Trophoblast cell (in vitro differentiated cells and primary cell): ENCODE data around the gene RIPOR2.

Source experiments
- DNase-seq, 2 donors: peaks; one replicate each; pipeline ENCODE4 v3.0.0-alpha.2; 2016
- H2AFZ ChIP-seq: 2 replicates; pipeline ENCODE4 v1.6.1; 2013; ENCODE audit warnings: low read length, moderate library complexity, mild to moderate bottlenecking; ENCODE audit not compliant: insufficient read depth, poor library complexity
- H2AK5ac ChIP-seq: 2 replicates; pipeline ENCODE4 v1.6.1; 2013; ENCODE audit warnings: mild to moderate bottlenecking, low read length
- H2BK120ac ChIP-seq: 2 replicates; pipeline ENCODE4 v1.6.1; 2013; ENCODE audit warnings: low read length, mild to moderate bottlenecking, moderate library complexity; ENCODE audit not compliant: insufficient read depth, poor library complexity
- H2BK12ac ChIP-seq: 2 replicates; pipeline ENCODE4 v1.6.1; 2013; ENCODE audit warnings: mild to moderate bottlenecking, low read length, moderate library complexity
- H2BK5ac ChIP-seq: 2 replicates; pipeline ENCODE4 v1.6.1; 2013; ENCODE audit warnings: low read length, low read depth, moderate library complexity, mild to moderate bottlenecking; ENCODE audit not compliant: poor library complexity
- H3K14ac ChIP-seq: 2 replicates; pipeline ENCODE4 v1.6.1; 2013; ENCODE audit warnings: mild to moderate bottlenecking, low read length
- H3K18ac ChIP-seq: 2 replicates; pipeline ENCODE4 v1.6.1; 2013; ENCODE audit warnings: mild to moderate bottlenecking, low read length
- H3K23ac ChIP-seq: 2 replicates; pipeline ENCODE4 v1.6.1; 2013; ENCODE audit warnings: low read length
- H3K27ac ChIP-seq: 2 replicates; pipeline ENCODE4 v1.5.1; 2013; ENCODE audit warnings: low read depth, mild to moderate bottlenecking, inconsistent platforms, low read length, moderate library complexity
- H3K27me3 ChIP-seq: 2 replicates; pipeline ENCODE4 v1.6.1; 2013; ENCODE audit warnings: inconsistent platforms, mild to moderate bottlenecking, low read length, moderate library complexity; ENCODE audit not compliant: insufficient read depth
- H3K36me3 ChIP-seq, 2 experiments: 1 replicate in 1 of 2; 2 replicates in 1 of 2; pipeline ENCODE4 v1.6.1; 2013; ENCODE audit warnings: low read length in 2 of 2, mild to moderate bottlenecking in 2 of 2, moderate library complexity in 1 of 2; ENCODE audit not compliant: insufficient read depth in 2 of 2, control insufficient read depth in 1 of 2
- H3K4ac ChIP-seq: 2 replicates; pipeline ENCODE4 v1.6.1; 2013; ENCODE audit warnings: low read depth, mild to moderate bottlenecking, low read length, moderate library complexity
- H3K4me1 ChIP-seq, 2 experiments: 1 replicate in 1 of 2; 2 replicates in 1 of 2; pipeline ENCODE4 v1.6.1; 2013; ENCODE audit warnings: low read length in 2 of 2, mild to moderate bottlenecking in 2 of 2, moderate library complexity in 1 of 2; ENCODE audit not compliant: insufficient read depth in 2 of 2, control insufficient read depth in 1 of 2
- H3K4me2 ChIP-seq: 2 replicates; pipeline ENCODE4 v1.6.1; 2013; ENCODE audit warnings: inconsistent platforms, mild to moderate bottlenecking, low read length, moderate library complexity
- H3K4me3 ChIP-seq: 2 replicates; pipeline ENCODE4 v1.5.1; 2013; ENCODE audit warnings: mild to moderate bottlenecking, low read depth, low read length, inconsistent platforms
- H3K79me1 ChIP-seq: one replicate; pipeline ENCODE4 v1.6.1; 2013; ENCODE audit warnings: low read length
- H3K79me2 ChIP-seq: 2 replicates; pipeline ENCODE4 v1.6.1; 2013; ENCODE audit warnings: low read length, mild to moderate bottlenecking; ENCODE audit not compliant: control insufficient read depth, insufficient read depth, poor library complexity
- H3K9ac ChIP-seq: 2 replicates; pipeline ENCODE4 v1.6.1; 2013; ENCODE audit warnings: mild to moderate bottlenecking, low read length
- H3K9me3 ChIP-seq: 2 replicates; pipeline ENCODE4 v1.6.1; 2013; ENCODE audit warnings: low read depth, mild to moderate bottlenecking, control low read depth, inconsistent platforms, low read length; ENCODE audit not compliant: insufficient read depth
- H4K12ac ChIP-seq: 2 replicates; pipeline ENCODE4 v1.6.1; 2013; ENCODE audit warnings: low read depth, mild to moderate bottlenecking, low read length, moderate library complexity
- H4K8ac ChIP-seq: 2 replicates; pipeline ENCODE4 v1.6.1; 2013; ENCODE audit warnings: low read depth, mild to moderate bottlenecking, low read length, moderate library complexity
- H4K91ac ChIP-seq: one replicate; pipeline ENCODE4 v1.6.1; 2013; ENCODE audit warnings: low read depth, mild to moderate bottlenecking, low read length, moderate library complexity
- WGBS: extraction: QIAGEN DNeasy Blood & Tissue Kit; methylation state at CpG from one replicate; pipeline ENCODE4 v1.1.7; 2013; ENCODE audit warnings: missing lambda C conversion rate; ENCODE audit not compliant: insufficient read length, insufficient coverage; ENCODE audit errors: extremely low coverage; 5-methylcytosine and 5-hydroxymethylcytosine counted together

RIPOR2 gene

DNA sequence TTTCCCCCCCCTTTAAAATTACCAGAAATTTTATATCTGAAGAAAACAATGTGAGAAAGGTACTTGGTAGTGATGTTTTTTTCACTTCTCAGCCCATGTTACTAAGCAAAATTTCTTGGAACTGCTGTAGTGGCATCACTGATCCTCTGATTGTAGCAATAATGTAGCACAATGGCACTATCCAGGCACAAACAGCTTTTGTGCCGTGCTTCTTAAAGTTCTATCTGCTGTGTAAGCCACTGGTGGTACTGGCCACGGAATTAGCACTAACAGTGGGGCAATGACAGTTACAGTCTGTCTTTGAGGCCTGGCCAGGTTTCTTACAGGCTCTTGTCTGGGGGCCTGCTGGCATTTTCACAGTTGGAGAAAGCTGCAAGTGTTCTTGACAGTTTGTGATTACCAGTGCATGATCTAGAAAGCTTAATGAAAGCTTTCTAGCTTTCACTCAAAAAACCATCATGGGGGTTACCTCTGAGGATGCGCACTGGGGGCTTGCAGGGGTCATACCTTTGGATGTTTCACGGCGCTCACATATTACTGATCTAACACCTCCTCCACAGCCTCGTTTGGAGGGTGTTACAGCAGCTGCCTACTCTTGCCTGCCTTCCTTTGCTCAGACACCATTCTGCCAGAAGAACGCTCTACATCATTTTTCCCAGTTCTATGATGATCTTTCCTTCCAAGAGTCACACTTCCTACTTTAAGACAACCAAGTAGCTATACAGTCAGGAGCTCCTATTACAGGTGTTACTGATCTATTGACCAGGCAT lies 78.7 kb downstream of the RIPOR2 start:
- H2AFZ ChIP-seq, result no peak overlapping the region
- H3K4me1 ChIP-seq, result peaks cover 3 to 4% of the 10 kb centered on the region in 2 experiments
- H3K27me3 ChIP-seq, result no peaks in the 10 kb centered on the region
- no peaks in the 10 kb centered on the region for H3K9me3 ChIP-seq
- no peak overlapping the region for H3K23ac ChIP-seq
- peak overlapping the region; percentile 7 for H2BK12ac ChIP-seq
- no peak overlapping the region for H2AK5ac ChIP-seq
- H3K4me3 ChIP-seq, result no peak overlapping the region
- no peak overlapping the region for H3K9ac ChIP-seq
- no peak overlapping the region for H2BK5ac ChIP-seq
- H2BK120ac ChIP-seq, result no peak overlapping the region
- WGBS, result no CpG with 5 or more reads among the region's 7 CpGs
- H3K4ac ChIP-seq, result no peak overlapping the region
- no peak for DNase-seq
- H3K14ac ChIP-seq, result no peak overlapping the region
- H3K18ac ChIP-seq, result no peak overlapping the region
- H3K36me3 ChIP-seq, result peaks cover 15 to 35% of the 10 kb centered on the region in 2 experiments
- no peak overlapping the region for H4K91ac ChIP-seq
- H3K4me2 ChIP-seq, result no peak overlapping the region
- no peak overlapping the region for H3K27ac ChIP-seq
- peaks cover 3% of the 10 kb centered on the region for H3K79me1 ChIP-seq
- no peak overlapping the region for H4K12ac ChIP-seq
- peaks cover 2% of the 10 kb centered on the region for H3K79me2 ChIP-seq
- no peak overlapping the region for H4K8ac ChIP-seq

DNA sequence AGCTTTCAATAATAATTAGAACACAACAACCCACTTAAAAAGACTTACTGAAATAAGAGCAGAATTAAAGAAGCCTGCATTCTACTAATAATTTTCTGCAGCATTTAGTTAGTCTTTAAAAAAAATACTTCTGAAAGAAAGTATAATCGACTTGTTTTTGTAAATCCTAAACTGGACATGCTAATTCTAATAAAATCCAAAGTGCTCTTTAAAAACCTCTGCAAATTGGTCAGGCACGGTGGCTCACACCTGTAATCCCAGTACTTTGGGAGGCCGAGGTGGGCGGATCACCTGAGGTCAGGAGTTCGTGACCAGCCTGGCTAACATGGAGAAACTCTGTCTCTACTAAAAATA lies 79.5 kb downstream of the RIPOR2 start:
- Histone ChIP-seq H2BK12ac (no peak overlapping the region), H3K4me2 (no peak overlapping the region), H2BK120ac (no peak overlapping the region), H4K91ac (no peak overlapping the region), H3K4me3 (no peak overlapping the region), H3K36me3 (peaks cover 14 to 34% of the 10 kb centered on the region in 2 experiments), H3K27ac (no peak overlapping the region), H3K9me3 (no peaks in the 10 kb centered on the region), H3K14ac (no peak overlapping the region), H3K79me1 (peaks cover 3% of the 10 kb centered on the region), H2AK5ac (no peak overlapping the region), H4K8ac (peak overlapping the region; percentile 40), H2AFZ (no peak overlapping the region), H3K9ac (no peak overlapping the region), H2BK5ac (no peak overlapping the region), H3K4ac (no peak overlapping the region), H3K4me1 (peaks cover 3 to 4% of the 10 kb centered on the region in 2 experiments), H3K27me3 (no peaks in the 10 kb centered on the region), H3K79me2 (peaks cover 2% of the 10 kb centered on the region), H3K18ac (no peak overlapping the region), H3K23ac (no peak overlapping the region), H4K12ac (no peak overlapping the region)
- DNase-seq, result no peak
- no CpG with 5 or more reads among the region's 5 CpGs for WGBS

GRCh38 chr6:24855395-24856245 lies 80.1 kb downstream of the RIPOR2 start:
- Histone ChIP-seq H3K18ac (no peak overlapping the region), H2BK120ac (no peak overlapping the region), H3K79me2 (peaks cover 2% of the 10 kb centered on the region), H3K9me3 (no peaks in the 10 kb centered on the region), H3K14ac (no peak overlapping the region), H2BK12ac (no peak overlapping the region), H2AFZ (no peak overlapping the region), H3K27ac (no peak overlapping the region), H2AK5ac (no peak overlapping the region), H3K79me1 (peaks cover 3% of the 10 kb centered on the region), H3K4me1 (peaks cover 3 to 4% of the 10 kb centered on the region in 2 experiments), H3K4me2 (no peak overlapping the region), H3K4me3 (no peak overlapping the region), H3K4ac (no peak overlapping the region), H2BK5ac (no peak overlapping the region), H4K12ac (no peak overlapping the region), H3K27me3 (no peaks in the 10 kb centered on the region), H3K36me3 (peaks cover 12 to 33% of the 10 kb centered on the region in 2 experiments), H3K23ac (no peak overlapping the region), H3K9ac (no peak overlapping the region), H4K8ac (peak overlapping the region; percentile 29), H4K91ac (no peak overlapping the region)
- no CpG with 5 or more reads among the region's 19 CpGs for WGBS
- DNase-seq, result peak; percentile 56 to 84

GRCh38 chr6:24854077-24854666 lies 81.6 kb downstream of the RIPOR2 start:
- no CpG with 5 or more reads among the region's 3 CpGs for WGBS
- Histone ChIP-seq H3K36me3 (peaks cover 21 to 40% of the 10 kb centered on the region in 2 experiments), H2AK5ac (no peak overlapping the region), H3K4me3 (no peak overlapping the region), H2AFZ (no peak overlapping the region), H3K4me2 (no peak overlapping the region), H3K4ac (no peak overlapping the region), H3K79me1 (peaks cover 3% of the 10 kb centered on the region), H2BK12ac (no peak overlapping the region), H2BK5ac (no peak overlapping the region), H3K27me3 (no peaks in the 10 kb centered on the region), H3K23ac (no peak overlapping the region), H3K27ac (no peak overlapping the region), H3K9ac (no peak overlapping the region), H4K8ac (no peak overlapping the region), H4K12ac (no peak overlapping the region), H2BK120ac (no peak overlapping the region), H3K79me2 (peaks cover 2% of the 10 kb centered on the region), H3K9me3 (no peaks in the 10 kb centered on the region), H4K91ac (no peak overlapping the region), H3K14ac (no peak overlapping the region), H3K4me1 (peaks cover 3 to 4% of the 10 kb centered on the region in 2 experiments), H3K18ac (no peak overlapping the region)
- DNase-seq, result no peak
